K562 (cell line): ENCODE results near the gene TMEM120B. TPM values are rescaled to one million over a fixed set of nuclear protein-coding genes. Genes with fewer than 3 reads are reported as not detected.
A peak's percentile ranks its signal among the peaks of the same experiment; 100 is the strongest.

ENCODE experiments used
- CBX1 ChIP-seq: sonication (generic); IDR thresholded peaks from 2 replicates; pipeline ENCODE4 v1.6.1; 2016; ENCODE audit warnings: antibody characterized with exemption, low read depth, mild to moderate bottlenecking
- CREB3 ChIP-seq: fragments of 450-650 bp; conservative IDR thresholded peaks from 2 replicates; pipeline ENCODE4 v1.6.1; 2016; ENCODE audit warnings: missing genetic modification characterization, low read depth, mild to moderate bottlenecking, missing compliant biosample characterization, moderate library complexity
- KAT7 ChIP-seq: sonication (generic); formaldehyde crosslinking; IDR thresholded peaks from 2 replicates; pipeline ENCODE4 v1.8.0; 2022; ENCODE audit warnings: missing genetic modification reagents, mild to moderate bottlenecking, borderline replicate concordance
- PREB ChIP-seq: sonication (generic); formaldehyde crosslinking; IDR thresholded peaks from 2 replicates; pipeline ENCODE4 v1.8.1; 2023; ENCODE audit warnings: mild to moderate bottlenecking, missing genetic modification reagents
- RB1 ChIP-seq: fragments of 450-650 bp; IDR thresholded peaks from 2 replicates; pipeline ENCODE4 v1.6.1; 2017; ENCODE audit warnings: low read depth, mild to moderate bottlenecking
- SMARCA4 ChIP-seq: fragments of 450-650 bp; IDR thresholded peaks from 2 replicates; pipeline ENCODE4 v1.6.1; 2016
- SNRNP70 ChIP-seq: fragments of 200-400 bp; formaldehyde crosslinking; optimal IDR thresholded peaks from 2 replicates; pipeline ENCODE3; 2017; ENCODE audit warnings: low read depth, low read length
- ZBED1 ChIP-seq: IDR thresholded peaks from 2 replicates; pipeline ENCODE4 v1.6.1; 2014
- ZEB2 ChIP-seq: fragments of 450-650 bp; IDR thresholded peaks from 2 replicates; pipeline ENCODE4 v1.6.1; 2016
- ZKSCAN1 ChIP-seq: fragments of 150-350 bp; IDR thresholded peaks from 2 replicates; pipeline ENCODE4 v1.6.1; 2016; ENCODE audit warnings: low read depth, low read length
- ZNF639 ChIP-seq, 2 experiments: fragments of 200-800 bp in 1 of 2; sonication (Bioruptor generic) in 1 of 2; sonication (generic) in 1 of 2; formaldehyde crosslinking in 1 of 2; IDR thresholded peaks in 1 of 2; conservative IDR thresholded peaks in 1 of 2; 2 replicates each; pipeline versions ENCODE4 v1.5.0 to v1.6.1; 2016 to 2020; ENCODE audit warnings: missing compliant biosample characterization in 1 of 2, missing genetic modification characterization in 1 of 2, missing genetic modification reagents in 1 of 2
- polyA plus RNA-seq, 8 experiments: library from polyadenylated mRNA; depleted of rRNA in 4 of 8; stranded (reverse) in 5 of 8; unstranded in 3 of 8; fragments of >200 nt; fragmentation: Nextera tagmentation in 2 of 8; fragmentation: Illumina TruSeq in 1 of 8; extraction: Ambion mirVana in 2 of 8; extraction: Trizol in 1 of 8; gene quantifications; 2 replicates each; pipeline versions ENCODE4 v1.2.1 to v1.2.3, GENCODE V29; 2011 to 2014; ENCODE audit warnings: inconsistent platforms in 1 of 8, missing spikeins in 1 of 8
- total RNA-seq, 7 experiments: library from RNA; depleted of rRNA in 6 of 7; stranded (reverse); fragments of >200 nt in 6 of 7; fragmentation: Illumina TruSeq in 2 of 7; extraction: Trizol in 2 of 7; gene quantifications; 2 replicates each; pipeline versions ENCODE4 v1.2.1 to v1.2.3, GENCODE V29; 2011 to 2021; ENCODE audit warnings: low replicate concordance in 1 of 7
- TF ChIP-seq, protein P1 (sequence below): sonication (generic); formaldehyde crosslinking; IDR thresholded peaks from 2 replicates; pipeline ENCODE4 v1.8.0; 2022; ENCODE audit warnings: missing genetic modification reagents, mild to moderate bottlenecking, moderate library complexity, borderline replicate concordance
- TF ChIP-seq, protein P2 (sequence below): fragments of 250-450 bp; sonication (Bioruptor Pico); IDR thresholded peaks from 2 replicates; pipeline ENCODE4 v1.8.0; 2021; ENCODE audit warnings: moderate library complexity, mild to moderate bottlenecking, inconsistent platforms
- TF ChIP-seq, protein P3 (sequence below), 2 experiments: fragments of 150-350 bp in 1 of 2; IDR thresholded peaks; 2 replicates each; pipeline ENCODE4 v1.6.1; 2012 to 2016; ENCODE audit warnings: low read depth in 2 of 2, low read length in 2 of 2, mild to moderate bottlenecking in 1 of 2, moderate library complexity in 1 of 2
- TF ChIP-seq, protein P4 (sequence below), 2 experiments: IDR thresholded peaks; 2 replicates each; pipeline ENCODE4 v1.6.1; 2011; ENCODE audit warnings: borderline replicate concordance in 1 of 2, control low read depth in 1 of 2, low read depth in 1 of 2, low read length in 1 of 2, mild to moderate bottlenecking in 1 of 2, mixed read lengths in 1 of 2, moderate library complexity in 1 of 2; ENCODE audit not compliant: insufficient read depth in 1 of 2, insufficient read length in 1 of 2, poor library complexity in 1 of 2, severe bottlenecking in 1 of 2; ENCODE audit errors: extremely low read depth in 1 of 2

TMEM120B gene
- total and polyA plus RNA-seq, 9 of the 15 experiments (the other 6 are each of a cell fraction or from before 2014, with no cell fraction given) = 1.7 to 18.6 (median 7.4) TPM

GRCh38 chr12:121800694-121801594 lies 88.4 kb downstream of the TMEM120B start (continued):
- TF ChIP-seq, protein P1, sequence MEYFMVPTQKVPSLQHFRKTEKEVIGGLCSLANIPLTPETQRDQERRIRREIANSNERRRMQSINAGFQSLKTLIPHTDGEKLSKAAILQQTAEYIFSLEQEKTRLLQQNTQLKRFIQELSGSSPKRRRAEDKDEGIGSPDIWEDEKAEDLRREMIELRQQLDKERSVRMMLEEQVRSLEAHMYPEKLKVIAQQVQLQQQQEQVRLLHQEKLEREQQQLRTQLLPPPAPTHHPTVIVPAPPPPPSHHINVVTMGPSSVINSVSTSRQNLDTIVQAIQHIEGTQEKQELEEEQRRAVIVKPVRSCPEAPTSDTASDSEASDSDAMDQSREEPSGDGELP (CRISPR knock-in tag) = peak; percentile 44; the same call in 1 of the 2 replicates
- no peak for TF ChIP-seq CBX1
- TF ChIP-seq, protein P2, sequence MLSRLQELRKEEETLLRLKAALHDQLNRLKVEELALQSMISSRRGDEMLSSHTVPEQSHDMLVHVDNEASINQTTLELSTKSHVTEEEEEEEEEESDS = no peak
- TF ChIP-seq CREB3 = no peak
- TF ChIP-seq KAT7 = 0 out of 2 replicates have a peak, but pooled peaks have one; percentile 69
- no peak for TF ChIP-seq PREB (CRISPR knock-in tag)
- TF ChIP-seq, protein P3, sequence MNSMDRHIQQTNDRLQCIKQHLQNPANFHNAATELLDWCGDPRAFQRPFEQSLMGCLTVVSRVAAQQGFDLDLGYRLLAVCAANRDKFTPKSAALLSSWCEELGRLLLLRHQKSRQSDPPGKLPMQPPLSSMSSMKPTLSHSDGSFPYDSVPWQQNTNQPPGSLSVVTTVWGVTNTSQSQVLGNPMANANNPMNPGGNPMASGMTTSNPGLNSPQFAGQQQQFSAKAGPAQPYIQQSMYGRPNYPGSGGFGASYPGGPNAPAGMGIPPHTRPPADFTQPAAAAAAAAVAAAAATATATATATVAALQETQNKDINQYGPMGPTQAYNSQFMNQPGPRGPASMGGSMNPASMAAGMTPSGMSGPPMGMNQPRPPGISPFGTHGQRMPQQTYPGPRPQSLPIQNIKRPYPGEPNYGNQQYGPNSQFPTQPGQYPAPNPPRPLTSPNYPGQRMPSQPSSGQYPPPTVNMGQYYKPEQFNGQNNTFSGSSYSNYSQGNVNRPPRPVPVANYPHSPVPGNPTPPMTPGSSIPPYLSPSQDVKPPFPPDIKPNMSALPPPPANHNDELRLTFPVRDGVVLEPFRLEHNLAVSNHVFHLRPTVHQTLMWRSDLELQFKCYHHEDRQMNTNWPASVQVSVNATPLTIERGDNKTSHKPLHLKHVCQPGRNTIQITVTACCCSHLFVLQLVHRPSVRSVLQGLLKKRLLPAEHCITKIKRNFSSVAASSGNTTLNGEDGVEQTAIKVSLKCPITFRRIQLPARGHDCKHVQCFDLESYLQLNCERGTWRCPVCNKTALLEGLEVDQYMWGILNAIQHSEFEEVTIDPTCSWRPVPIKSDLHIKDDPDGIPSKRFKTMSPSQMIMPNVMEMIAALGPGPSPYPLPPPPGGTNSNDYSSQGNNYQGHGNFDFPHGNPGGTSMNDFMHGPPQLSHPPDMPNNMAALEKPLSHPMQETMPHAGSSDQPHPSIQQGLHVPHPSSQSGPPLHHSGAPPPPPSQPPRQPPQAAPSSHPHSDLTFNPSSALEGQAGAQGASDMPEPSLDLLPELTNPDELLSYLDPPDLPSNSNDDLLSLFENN (IDR thresholded peaks at IDR 0.05; ENCODE audit: low read depth in 2 of 2, low read length in 2 of 2) = 0 out of 4 replicates have a peak, but pooled peaks of 1 of the 2 experiments have one; percentile 44
- no peak for TF ChIP-seq ZKSCAN1
- peak; percentile 7 for TF ChIP-seq RB1
- TF ChIP-seq ZEB2 = no peak
- TF ChIP-seq, protein P4, sequence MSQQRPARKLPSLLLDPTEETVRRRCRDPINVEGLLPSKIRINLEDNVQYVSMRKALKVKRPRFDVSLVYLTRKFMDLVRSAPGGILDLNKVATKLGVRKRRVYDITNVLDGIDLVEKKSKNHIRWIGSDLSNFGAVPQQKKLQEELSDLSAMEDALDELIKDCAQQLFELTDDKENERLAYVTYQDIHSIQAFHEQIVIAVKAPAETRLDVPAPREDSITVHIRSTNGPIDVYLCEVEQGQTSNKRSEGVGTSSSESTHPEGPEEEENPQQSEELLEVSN (IDR thresholded peaks at IDR 0.05; ENCODE audit: borderline replicate concordance in 1 of 2, extremely low read depth in 1 of 2, insufficient read depth in 1 of 2, insufficient read length in 1 of 2, low read depth in 1 of 2, low read length in 1 of 2, poor library complexity in 1 of 2, severe bottlenecking in 1 of 2) = peak in 1 of 2 experiments; percentile 83
- TF ChIP-seq ZNF639 (CRISPR knock-in tag; conservative IDR thresholded peaks at IDR 0.05 in 1 of 2, IDR thresholded peaks at IDR 0.05 in 1 of 2) = peak in 1 of 2 experiments; percentile 46; a peak in 2 of 4 replicates
- 0 out of 2 replicates have a peak, but pooled peaks have one; percentile 18 for TF ChIP-seq SMARCA4
- TF ChIP-seq ZBED1 = peak; percentile 64; the same call in 1 of the 2 replicates
- TF ChIP-seq SNRNP70 = no peak
